ENCODE results near the gene ABCA12. TPM values are rescaled to one million over a fixed set of nuclear protein-coding genes. Genes with fewer than 3 reads are reported as not detected.

Gene ABCA12
- total and polyA plus RNA-seq, 2 donors (not counting 3 experiments of a cell fraction or from before 2014, with no cell fraction given), result not detected

DNA sequence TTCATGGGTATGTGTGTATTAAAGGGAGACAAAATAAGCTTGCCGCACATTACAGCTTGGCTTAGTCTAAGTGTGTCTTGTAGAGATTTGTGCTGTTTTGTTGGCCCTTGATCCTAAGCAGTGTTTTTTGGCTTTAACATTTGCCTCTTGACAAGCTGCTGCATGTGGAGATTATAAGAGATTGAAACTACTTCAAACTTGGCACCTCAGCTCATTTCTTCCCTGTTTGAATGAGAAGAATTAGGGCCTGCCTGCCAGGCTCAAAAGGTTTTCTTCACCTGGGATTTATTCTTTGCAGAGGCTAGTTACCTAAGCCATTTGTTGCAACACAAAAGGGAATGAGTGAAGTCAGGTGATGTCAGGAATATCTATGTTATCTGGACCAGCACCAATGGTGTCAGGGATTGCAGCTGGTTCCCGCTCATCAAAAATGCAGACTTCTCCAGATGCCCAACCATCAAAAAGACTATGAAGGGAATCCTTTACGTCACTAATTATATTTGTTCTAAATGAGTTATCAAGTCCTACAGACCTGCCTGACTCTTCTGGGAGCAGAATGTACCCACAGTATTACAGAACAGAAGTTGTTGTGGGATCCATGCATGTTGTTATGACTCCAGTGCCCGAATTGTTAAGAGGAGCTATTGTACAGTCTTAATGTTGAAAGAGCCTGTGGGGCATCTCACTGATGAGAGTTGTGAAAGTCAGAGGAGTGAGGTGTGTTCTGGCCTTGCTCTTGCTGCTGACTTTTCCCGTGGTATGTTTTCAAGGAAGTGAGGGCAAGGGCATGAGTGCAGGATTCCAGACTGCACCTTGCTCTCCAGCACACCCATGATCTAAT, 31.0 kb downstream of the ABCA12 start:
- dilution Hi-C loops (cut with MboI; ENCODE audit: extremely low pct_ligation_motif_present, low sequenced_read_pairs), result no loop called here
- no peak for FAIRE-seq

More for the DNA sequence above, 31.0 kb downstream of the ABCA12 start:
- ChIA-PET POLR2A (no interaction called here), CTCF (no interaction called here)
- H3K27me3 ChIP-seq (ENCODE audit: control insufficient read depth in 2 of 2, insufficient read depth in 2 of 2, low read length in 2 of 2), result no peaks in the 10 kb centered on the region
- no TSS peak for BruUV-seq (replicated peaks)
- no peak overlapping the region for H3K27ac ChIP-seq (ENCODE audit: insufficient read depth, low read depth, low read length)
- no peak overlapping the region for H3K9ac ChIP-seq (replicated peaks; ENCODE audit: extremely low read depth, insufficient read depth, low read length)
- no peaks in the 10 kb centered on the region for H3K9me3 ChIP-seq (replicated peaks; ENCODE audit: control insufficient read depth, insufficient read depth, low read length)
- no peaks in the 10 kb centered on the region for H3K4me1 ChIP-seq (ENCODE audit: control insufficient read depth, extremely low read depth, insufficient read depth, low read length)
- H2AFZ ChIP-seq (ENCODE audit: low read depth, low read length), result no peak overlapping the region
- no peak overlapping the region for H3K4me3 ChIP-seq (replicated peaks in 1 of 3; ENCODE audit: insufficient read depth in 1 of 3, low read depth in 1 of 3, low read length in 3 of 3)
- no peaks in the 10 kb centered on the region for H3K36me3 ChIP-seq (ENCODE audit: control insufficient read depth in 2 of 2, extremely low read depth in 1 of 2, insufficient read depth in 2 of 2, low read length in 2 of 2)
- no peaks in the 10 kb centered on the region for H3K79me2 ChIP-seq (ENCODE audit: control insufficient read depth, insufficient read depth, low read length)
- H4K20me1 ChIP-seq (replicated peaks; ENCODE audit: control insufficient read depth, extremely low read depth, insufficient read depth, low read length), result no peaks in the 10 kb centered on the region
- intact Hi-C loops (cut with micrococcal nuclease), result no loop called here
- no peak overlapping the region for H3K4me2 ChIP-seq (ENCODE audit: insufficient read depth, low read length)
- DNase-seq (ENCODE audit: low read depth, low spot score), result no peak
- H3K9me1 ChIP-seq (replicated peaks; ENCODE audit: control insufficient read depth, extremely low read depth, insufficient read depth, low read length), result no peaks in the 10 kb centered on the region
- TF ChIP-seq, protein P1, sequence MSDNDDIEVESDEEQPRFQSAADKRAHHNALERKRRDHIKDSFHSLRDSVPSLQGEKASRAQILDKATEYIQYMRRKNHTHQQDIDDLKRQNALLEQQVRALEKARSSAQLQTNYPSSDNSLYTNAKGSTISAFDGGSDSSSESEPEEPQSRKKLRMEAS (IDR thresholded peaks at IDR 0.05; ENCODE audit: insufficient read depth, insufficient read length), result no peak
- TF ChIP-seq MYC (IDR thresholded peaks at IDR 0.05; ENCODE audit: low read depth, low read length) (no peak), CTCF (IDR thresholded peaks at IDR 0.05; ENCODE audit: extremely low read depth in 1 of 2, insufficient read depth in 1 of 2, low read depth in 1 of 2, low read length in 2 of 2) (no peak), FOS (IDR thresholded peaks at IDR 0.05; ENCODE audit: borderline replicate concordance, insufficient read depth, low read length) (no peak), POLR2AphosphoS5 (IDR thresholded peaks at IDR 0.05; ENCODE audit: insufficient read depth, low read depth, low read length) (no peak), POLR2A (IDR thresholded peaks at IDR 0.05; ENCODE audit: low read depth, low read length) (no peak), EZH2 (IDR thresholded peaks at IDR 0.05; ENCODE audit: borderline replicate concordance, low read depth, low read length, severe bottlenecking) (no peak), GATA2 (IDR thresholded peaks at IDR 0.05; ENCODE audit: insufficient read depth, insufficient read length, low read depth, low read length) (no peak), JUN (IDR thresholded peaks at IDR 0.05; ENCODE audit: borderline replicate concordance, insufficient read depth, insufficient read length, low read depth) (no peak)

All from endothelial cell of umbilical vein (primary cell).